H1 (cell line): ENCODE measurements around the gene SPATA4. TPM values are rescaled to one million over a fixed set of nuclear protein-coding genes. Genes with fewer than 3 reads are reported as not detected.

ENCODE experiments used
- BRCA1 ChIP-seq: IDR thresholded peaks from 2 replicates; pipeline ENCODE4 v1.6.1; 2012; ENCODE audit warnings: low read depth, low read length, improper control_type of control experiment
- CBX8 ChIP-seq: fragments of 300-800, 300-1000 bp; sonication (generic); IDR thresholded peaks from 2 replicates; pipeline ENCODE4 v1.7.1; 2016; ENCODE audit warnings: low read depth, low read length, borderline replicate concordance
- polyA plus RNA-seq, 7 experiments: library from polyadenylated mRNA; depleted of rRNA in 3 of 7; stranded (reverse) in 5 of 7; unstranded in 2 of 7; fragments of >200 nt in 5 of 7; fragments of 200-250 nt in 2 of 7; gene quantifications; 1 replicate in 5 of 7; 2 replicates in 1 of 7; 4 replicates in 1 of 7; pipeline versions ENCODE4 v1.2.1 to v1.2.3, GENCODE V29; 2011 to 2013; ENCODE audit warnings: missing spikeins in 2 of 7, mixed read lengths in 2 of 7
- total RNA-seq: library from RNA; stranded (reverse); fragmentation: NEBNext Ultra II Directional; extraction: Animal tissue kit (Norgen Biotek cat#: 25700); gene quantifications from 2 replicates; pipeline ENCODE4 v1.2.1, GENCODE V29; 2021

Gene SPATA4
- total and polyA plus RNA-seq, 2 of the 8 experiments (the other 6 are each of a cell fraction or from before 2014, with no cell fraction given): not detected

DNA sequence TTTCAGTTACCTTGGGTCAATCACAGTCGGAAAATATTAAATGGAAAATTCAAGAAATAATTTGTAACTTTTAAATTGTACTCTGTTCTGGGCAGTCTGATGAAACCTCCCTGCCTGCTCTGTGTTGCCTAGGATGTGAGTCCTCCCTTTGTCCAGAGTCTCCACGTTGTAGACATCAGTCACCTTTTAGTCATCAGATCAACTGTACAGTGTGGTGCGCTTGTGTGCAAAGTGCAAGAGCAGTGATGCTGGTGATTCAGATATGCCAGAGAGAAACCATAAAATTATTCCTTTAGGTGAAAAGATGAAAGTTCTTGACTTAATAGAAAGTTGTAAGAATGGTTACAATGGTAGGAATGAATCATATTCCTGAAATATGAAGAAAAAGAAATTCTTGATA, 1.4 kb downstream of the SPATA4 start (continued):
- TF ChIP-seq CBX8 (no peak), BRCA1 (no peak)
- TF ChIP-seq, all 59 proteins: peak for 0
